Measurements from ENCODE around the gene SIK3.

GRCh38 chr11:116960930-116961329 is 137.3 kb downstream of the SIK3 start:
- TF ChIP-seq CTCF (IDR thresholded peaks at IDR 0.05; ENCODE audit: insufficient read depth, low read length) (no peak), GABPA (IDR thresholded peaks at IDR 0.05; ENCODE audit: low read depth) (no peak), POLR2AphosphoS5 (IDR thresholded peaks at IDR 0.05; ENCODE audit: low read depth) (no peak), REST (IDR thresholded peaks at IDR 0.05; ENCODE audit: insufficient replicate concordance, low read depth) (no peak), SPI1 (IDR thresholded peaks at IDR 0.05; ENCODE audit: borderline replicate concordance, low read depth) (no peak)

All from HL-60 (cell line).